ENCODE measurements around the gene PHACTR4. TPM values are rescaled to one million over a fixed set of nuclear protein-coding genes. Genes with fewer than 3 reads are reported as not detected.
A peak's percentile ranks its signal among the peaks of the same experiment; 100 is the strongest.

The PHACTR4 gene
- polyA plus RNA-seq, 2 donors: 32.2 to 52.2 TPM

DNA sequence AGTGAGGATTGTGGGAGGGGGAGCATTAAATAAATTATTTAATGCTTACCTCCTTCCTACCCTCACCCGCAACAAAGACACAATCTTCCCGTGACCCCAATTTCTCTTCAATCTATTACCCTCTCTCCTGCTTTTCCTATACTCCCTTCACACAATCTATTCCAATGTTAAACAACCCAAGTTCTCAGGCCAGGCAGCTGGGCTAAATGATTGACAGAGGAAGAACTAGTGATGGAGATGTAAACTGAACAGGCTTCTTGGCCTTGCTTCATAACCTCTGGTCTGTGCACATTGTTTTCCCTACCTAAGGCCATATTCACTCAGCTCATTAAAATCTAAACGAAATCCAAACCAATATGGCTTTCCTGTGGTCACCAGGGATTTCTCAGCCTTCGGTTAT lies 132.4 kb downstream of the PHACTR4 start:
- Histone ChIP-seq H3K4me3 (ENCODE audit: low read depth in 1 of 2, low read length in 2 of 2) (no peak overlapping the region), H3K27ac (ENCODE audit: low read depth in 2 of 2, low read length in 1 of 2) (no peak overlapping the region), H3K9me3 (ENCODE audit: control insufficient read depth in 2 of 2, insufficient read depth in 1 of 2, low read depth in 1 of 2, low read length in 1 of 2) (no peaks in the 10 kb centered on the region), H3K4me1 (ENCODE audit: control insufficient read depth in 2 of 2, insufficient read depth in 2 of 2, low read length in 1 of 2) (no peaks in the 10 kb centered on the region), H3K36me3 (ENCODE audit: control insufficient read depth in 2 of 2, insufficient read depth in 2 of 2, low read length in 1 of 2) (peaks cover 3 to 4% of the 10 kb centered on the region in 2 donors), H3K27me3 (ENCODE audit: control insufficient read depth in 1 of 2, insufficient read depth in 2 of 2, low read length in 2 of 2) (no peaks in the 10 kb centered on the region)
- WGBS, 2 donors: 73 to 84% methylated on average over 4 of the region's 4 CpGs

DNA sequence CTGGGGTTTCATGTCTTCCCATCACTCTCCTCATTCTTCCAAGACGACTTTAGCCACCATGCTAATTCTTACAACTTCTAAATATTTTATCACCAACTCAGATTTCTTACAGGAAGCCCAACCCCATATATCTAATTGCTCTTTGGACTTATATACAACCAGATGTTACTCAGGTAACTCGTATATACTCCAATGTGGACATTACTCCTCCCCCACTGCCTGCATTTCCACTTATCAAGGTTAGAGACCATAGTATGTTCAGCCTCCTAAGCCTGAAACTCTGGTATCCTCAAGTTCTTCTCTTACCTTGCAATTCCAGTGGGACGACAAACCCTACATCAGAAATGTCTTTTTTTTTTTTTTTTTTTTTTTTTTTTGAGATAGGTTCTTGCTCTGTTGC lies 133.6 kb downstream of the PHACTR4 start:
- no peak overlapping the region for H3K27ac ChIP-seq (ENCODE audit: low read depth in 2 of 2, low read length in 1 of 2)
- peaks cover 1 to 2% of the 10 kb centered on the region in 2 donors for H3K36me3 ChIP-seq (ENCODE audit: control insufficient read depth in 2 of 2, insufficient read depth in 2 of 2, low read length in 1 of 2)
- H3K4me1 ChIP-seq (ENCODE audit: control insufficient read depth in 2 of 2, insufficient read depth in 2 of 2, low read length in 1 of 2): no peaks in the 10 kb centered on the region
- no peaks in the 10 kb centered on the region for H3K9me3 ChIP-seq (ENCODE audit: control insufficient read depth in 2 of 2, insufficient read depth in 1 of 2, low read depth in 1 of 2, low read length in 1 of 2)
- H3K4me3 ChIP-seq (ENCODE audit: low read depth in 1 of 2, low read length in 2 of 2): no peak overlapping the region
- H3K27me3 ChIP-seq (ENCODE audit: control insufficient read depth in 1 of 2, insufficient read depth in 2 of 2, low read length in 2 of 2): no peaks in the 10 kb centered on the region
- WGBS, 2 donors: 62 to 73% methylated on average over 3 of the region's 3 CpGs

DNA sequence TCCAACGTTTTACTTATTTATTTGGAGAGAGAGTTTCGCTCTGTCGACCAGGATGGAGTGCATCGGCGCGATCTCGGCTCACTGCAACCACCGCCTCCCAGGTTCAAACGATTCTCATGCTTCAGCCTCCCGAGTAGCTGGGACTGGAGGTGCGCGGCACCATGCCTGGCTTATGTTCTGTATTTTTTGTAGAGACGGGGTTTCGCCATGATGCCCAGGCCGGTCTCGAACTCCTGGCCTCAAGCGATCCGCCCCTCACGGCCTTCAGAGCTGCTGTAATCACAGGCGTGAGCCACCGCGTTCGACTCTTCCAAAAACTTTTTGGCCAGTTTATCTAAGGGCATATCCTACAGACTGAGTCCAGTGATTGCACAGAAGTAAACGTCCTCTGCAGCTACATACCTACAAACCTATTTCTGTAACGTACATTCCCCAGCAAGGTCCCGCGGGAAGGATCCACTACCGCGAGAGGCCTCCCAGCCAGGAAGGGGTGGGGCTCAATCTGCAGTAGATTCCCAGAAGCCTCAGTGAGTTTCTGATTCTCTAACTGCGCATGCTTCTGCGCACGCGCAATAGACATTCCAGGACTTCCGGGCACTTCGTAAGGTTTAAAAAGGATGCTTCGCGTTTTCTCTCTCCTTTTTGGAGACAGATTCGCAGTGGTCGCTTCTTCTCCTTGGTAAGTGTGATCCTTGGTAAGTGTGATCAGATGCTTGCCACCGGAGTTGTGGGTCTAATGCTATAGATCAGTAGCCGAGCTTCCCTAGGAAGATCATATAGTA lies 136.1 kb downstream of the PHACTR4 start, which contains the start of gene RCC1:
RCC1 (plus strand) TSS at position 638 of the 782 bp plus-strand sequence. CDS start 23,824 bp downstream, outside the sequence.
- Histone ChIP-seq H3K4me3 (ENCODE audit: low read depth in 1 of 2, low read length in 2 of 2) (peak within 1 kb of the TSS; percentile 78 to 96), H3K9me3 (ENCODE audit: control insufficient read depth in 2 of 2, insufficient read depth in 1 of 2, low read depth in 1 of 2, low read length in 1 of 2) (no peaks in the 10 kb centered on the region), H3K27ac (ENCODE audit: low read depth in 2 of 2, low read length in 1 of 2) (peak within 1 kb of the TSS; percentile 86 to 89), H3K27me3 (ENCODE audit: control insufficient read depth in 1 of 2, insufficient read depth in 2 of 2, low read length in 2 of 2) (no peaks in the 10 kb centered on the region), H3K36me3 (ENCODE audit: control insufficient read depth in 2 of 2, insufficient read depth in 2 of 2, low read length in 1 of 2) (peaks cover 8 to 14% of the 10 kb centered on the region in 2 donors), H3K4me1 (ENCODE audit: control insufficient read depth in 2 of 2, insufficient read depth in 2 of 2, low read length in 1 of 2) (peaks cover 0 to 5% of the 10 kb centered on the region in 2 donors)
- WGBS, 2 donors: 2% methylated on average over 41 of the region's 41 CpGs

DNA sequence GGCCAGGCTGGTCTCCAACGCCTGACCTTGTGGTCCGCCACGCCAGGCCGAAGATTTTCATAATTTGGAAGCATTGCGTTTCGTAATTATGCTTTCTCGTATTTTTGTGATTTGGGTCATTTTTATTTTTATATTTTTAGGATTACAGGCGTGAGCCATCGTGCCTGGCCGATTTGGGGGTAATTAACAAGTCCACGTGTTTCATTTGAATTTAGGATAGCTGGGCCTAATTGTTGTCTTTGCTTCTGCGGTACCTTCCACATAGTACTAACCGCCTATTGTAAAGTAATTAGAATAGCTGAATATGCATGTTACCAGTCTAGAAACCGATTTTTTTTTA lies 137.3 kb downstream of the PHACTR4 start:
- peak overlapping the region; percentile 89 to 90 for H3K27ac ChIP-seq (ENCODE audit: low read depth in 2 of 2, low read length in 1 of 2)
- no peaks in the 10 kb centered on the region for H3K27me3 ChIP-seq (ENCODE audit: control insufficient read depth in 1 of 2, insufficient read depth in 2 of 2, low read length in 2 of 2)
- WGBS, 2 donors: 1% methylated on average over 14 of the region's 14 CpGs
- H3K4me1 ChIP-seq (ENCODE audit: control insufficient read depth in 2 of 2, insufficient read depth in 2 of 2, low read length in 1 of 2): peaks cover 0 to 5% of the 10 kb centered on the region in 2 donors
- peaks cover 8 to 19% of the 10 kb centered on the region in 2 donors for H3K36me3 ChIP-seq (ENCODE audit: control insufficient read depth in 2 of 2, insufficient read depth in 2 of 2, low read length in 1 of 2)
- no peaks in the 10 kb centered on the region for H3K9me3 ChIP-seq (ENCODE audit: control insufficient read depth in 2 of 2, insufficient read depth in 1 of 2, low read depth in 1 of 2, low read length in 1 of 2)
- peak overlapping the region; percentile 78 to 96 for H3K4me3 ChIP-seq (ENCODE audit: low read depth in 1 of 2, low read length in 2 of 2)

GRCh38 chr1:28507247-28507645 lies 137.7 kb downstream of the PHACTR4 start:
- Histone ChIP-seq H3K36me3 (ENCODE audit: control insufficient read depth in 2 of 2, insufficient read depth in 2 of 2, low read length in 1 of 2) (peaks cover 8 to 22% of the 10 kb centered on the region in 2 donors), H3K4me3 (ENCODE audit: low read depth in 1 of 2, low read length in 2 of 2) (peak overlapping the region; percentile 78 to 96), H3K27me3 (ENCODE audit: control insufficient read depth in 1 of 2, insufficient read depth in 2 of 2, low read length in 2 of 2) (no peaks in the 10 kb centered on the region), H3K9me3 (ENCODE audit: control insufficient read depth in 2 of 2, insufficient read depth in 1 of 2, low read depth in 1 of 2, low read length in 1 of 2) (no peaks in the 10 kb centered on the region), H3K27ac (ENCODE audit: low read depth in 2 of 2, low read length in 1 of 2) (peak overlapping the region; percentile 76 to 90), H3K4me1 (ENCODE audit: control insufficient read depth in 2 of 2, insufficient read depth in 2 of 2, low read length in 1 of 2) (peaks cover 0 to 5% of the 10 kb centered on the region in 2 donors)
- WGBS, 2 donors: 2 to 3% methylated on average over 11 of the region's 11 CpGs

- H3K27me3 ChIP-seq (ENCODE audit: control insufficient read depth in 1 of 2, insufficient read depth in 2 of 2, low read length in 2 of 2): no peaks in the 10 kb centered on the region
- WGBS, 2 donors: 18 to 20% methylated on average over 10 of the region's 10 CpGs
- peak overlapping the region; percentile 78 to 96 for H3K4me3 ChIP-seq (ENCODE audit: low read depth in 1 of 2, low read length in 2 of 2)
- peak overlapping the region; percentile 82 to 90 for H3K27ac ChIP-seq (ENCODE audit: low read depth in 2 of 2, low read length in 1 of 2)
- H3K9me3 ChIP-seq (ENCODE audit: control insufficient read depth in 2 of 2, insufficient read depth in 1 of 2, low read depth in 1 of 2, low read length in 1 of 2): no peaks in the 10 kb centered on the region
- H3K36me3 ChIP-seq (ENCODE audit: control insufficient read depth in 2 of 2, insufficient read depth in 2 of 2, low read length in 1 of 2): peaks cover 8 to 22% of the 10 kb centered on the region in 2 donors
- H3K4me1 ChIP-seq (ENCODE audit: control insufficient read depth in 2 of 2, insufficient read depth in 2 of 2, low read length in 1 of 2): peaks cover 0 to 5% of the 10 kb centered on the region in 2 donors
Measured at GRCh38 chr1:28507646-28508434, 138.3 kb downstream of the PHACTR4 start.

DNA sequence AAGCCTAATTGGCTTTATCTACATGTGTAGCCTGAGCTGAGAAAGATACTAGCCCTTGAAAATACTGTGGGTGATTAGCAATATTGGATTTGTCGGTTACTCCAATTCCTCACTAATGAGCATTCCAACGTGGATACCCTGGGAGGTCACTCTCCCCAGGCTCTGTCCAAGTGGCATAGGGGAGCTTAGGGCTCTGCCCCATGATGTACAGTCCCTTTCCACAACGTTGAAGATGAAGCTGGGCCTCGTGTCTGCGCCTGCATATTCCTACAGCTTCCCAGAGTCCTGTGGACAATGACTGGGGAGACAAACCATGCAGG lies 138.9 kb downstream of the PHACTR4 start:
- H3K4me3 ChIP-seq (ENCODE audit: low read depth in 1 of 2, low read length in 2 of 2): peak overlapping the region; percentile 39 to 96
- H3K36me3 ChIP-seq (ENCODE audit: control insufficient read depth in 2 of 2, insufficient read depth in 2 of 2, low read length in 1 of 2): peaks cover 8 to 23% of the 10 kb centered on the region in 2 donors
- peaks cover 0 to 5% of the 10 kb centered on the region in 2 donors for H3K4me1 ChIP-seq (ENCODE audit: control insufficient read depth in 2 of 2, insufficient read depth in 2 of 2, low read length in 1 of 2)
- WGBS, 2 donors: 16 to 26% methylated on average over 5 of the region's 5 CpGs
- H3K9me3 ChIP-seq (ENCODE audit: control insufficient read depth in 2 of 2, insufficient read depth in 1 of 2, low read depth in 1 of 2, low read length in 1 of 2): no peaks in the 10 kb centered on the region
- H3K27ac ChIP-seq (ENCODE audit: low read depth in 2 of 2, low read length in 1 of 2): peak overlapping the region; percentile 71 to 82
- H3K27me3 ChIP-seq (ENCODE audit: control insufficient read depth in 1 of 2, insufficient read depth in 2 of 2, low read length in 2 of 2): no peaks in the 10 kb centered on the region

DNA sequence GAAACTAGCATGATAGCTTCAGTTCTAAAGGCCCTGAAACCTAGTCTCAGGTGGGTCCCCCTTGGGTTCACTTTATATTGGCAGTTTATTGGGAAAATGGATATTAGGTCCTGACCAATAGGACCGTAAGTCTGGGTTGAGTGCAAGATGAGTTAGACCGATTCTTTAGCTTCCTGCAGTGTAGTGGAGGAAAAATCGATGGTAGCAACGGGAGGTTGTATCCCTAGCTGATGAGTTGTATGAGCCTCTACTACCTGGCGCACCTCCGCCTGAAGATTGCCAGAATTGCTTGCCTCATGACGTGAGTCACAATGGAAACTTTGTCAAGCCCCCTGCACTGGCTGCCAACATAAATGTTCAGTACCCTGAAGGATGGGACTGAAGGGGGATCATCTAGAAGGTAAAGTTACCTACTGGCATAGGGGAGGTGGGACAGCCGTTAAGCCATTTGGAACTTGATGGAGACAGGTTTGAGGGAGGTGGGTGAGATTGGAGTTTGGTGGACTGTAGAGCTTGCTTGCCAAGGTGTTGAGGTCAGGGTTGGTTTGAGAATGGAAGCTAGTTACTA lies 140.2 kb downstream of the PHACTR4 start:
- WGBS, 2 donors: 51 to 54% methylated on average over 8 of the region's 8 CpGs
- peaks cover 0 to 5% of the 10 kb centered on the region in 2 donors for H3K4me1 ChIP-seq (ENCODE audit: control insufficient read depth in 2 of 2, insufficient read depth in 2 of 2, low read length in 1 of 2)
- H3K4me3 ChIP-seq (ENCODE audit: low read depth in 1 of 2, low read length in 2 of 2): peak overlapping the region in 1 of 2 donors; percentile 96
- H3K27me3 ChIP-seq (ENCODE audit: control insufficient read depth in 1 of 2, insufficient read depth in 2 of 2, low read length in 2 of 2): no peaks in the 10 kb centered on the region
- peaks cover 8 to 26% of the 10 kb centered on the region in 2 donors for H3K36me3 ChIP-seq (ENCODE audit: control insufficient read depth in 2 of 2, insufficient read depth in 2 of 2, low read length in 1 of 2)
- peak overlapping the region; percentile 82 to 90 for H3K27ac ChIP-seq (ENCODE audit: low read depth in 2 of 2, low read length in 1 of 2)
- no peaks in the 10 kb centered on the region for H3K9me3 ChIP-seq (ENCODE audit: control insufficient read depth in 2 of 2, insufficient read depth in 1 of 2, low read depth in 1 of 2, low read length in 1 of 2)

GRCh38 chr1:28510273-28510969 lies 140.9 kb downstream of the PHACTR4 start:
- Histone ChIP-seq H3K27ac (ENCODE audit: low read depth in 2 of 2, low read length in 1 of 2) (peak overlapping the region; percentile 82 to 90), H3K36me3 (ENCODE audit: control insufficient read depth in 2 of 2, insufficient read depth in 2 of 2, low read length in 1 of 2) (peaks cover 8 to 26% of the 10 kb centered on the region in 2 donors), H3K9me3 (ENCODE audit: control insufficient read depth in 2 of 2, insufficient read depth in 1 of 2, low read depth in 1 of 2, low read length in 1 of 2) (no peaks in the 10 kb centered on the region), H3K4me3 (ENCODE audit: low read depth in 1 of 2, low read length in 2 of 2) (peak overlapping the region in 1 of 2 donors; percentile 96), H3K27me3 (ENCODE audit: control insufficient read depth in 1 of 2, insufficient read depth in 2 of 2, low read length in 2 of 2) (no peaks in the 10 kb centered on the region), H3K4me1 (ENCODE audit: control insufficient read depth in 2 of 2, insufficient read depth in 2 of 2, low read length in 1 of 2) (peaks cover 0 to 5% of the 10 kb centered on the region in 2 donors)
- 60 to 64% methylated on average over 8 of the region's 8 CpGs for WGBS, 2 donors
